ENCODE results near the gene GAS2. TPM values are rescaled to one million over a fixed set of nuclear protein-coding genes. Genes with fewer than 3 reads are reported as not detected.

The GAS2 gene
- polyA plus RNA-seq, 1 donor from 2014 or later = 8.0 TPM

DNA sequence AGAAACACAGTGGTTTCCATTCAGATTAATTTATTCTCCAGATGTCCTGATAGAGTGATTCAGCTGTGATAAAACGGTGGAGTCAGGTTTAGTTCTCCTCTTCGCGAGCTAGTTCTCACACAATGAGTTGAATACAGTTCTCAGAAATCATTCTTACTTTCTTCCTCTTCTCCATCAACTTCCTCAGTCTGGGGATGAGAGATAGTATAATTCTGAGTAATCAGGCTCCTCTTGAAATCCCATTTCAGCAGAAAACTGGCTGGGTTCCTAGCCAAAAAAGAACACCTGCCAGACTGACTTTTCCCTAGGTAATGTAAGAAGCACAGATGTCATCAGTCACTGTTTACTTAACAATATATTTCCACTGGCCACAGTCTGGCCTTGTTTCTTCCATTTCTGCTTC is 86.5 kb downstream of the GAS2 start:
- Histone ChIP-seq H3K9me2 (ENCODE audit: insufficient read depth, low read length) (no peaks in the 10 kb centered on the region), H4K20me1 (ENCODE audit: insufficient read depth) (no peaks in the 10 kb centered on the region)

DNA sequence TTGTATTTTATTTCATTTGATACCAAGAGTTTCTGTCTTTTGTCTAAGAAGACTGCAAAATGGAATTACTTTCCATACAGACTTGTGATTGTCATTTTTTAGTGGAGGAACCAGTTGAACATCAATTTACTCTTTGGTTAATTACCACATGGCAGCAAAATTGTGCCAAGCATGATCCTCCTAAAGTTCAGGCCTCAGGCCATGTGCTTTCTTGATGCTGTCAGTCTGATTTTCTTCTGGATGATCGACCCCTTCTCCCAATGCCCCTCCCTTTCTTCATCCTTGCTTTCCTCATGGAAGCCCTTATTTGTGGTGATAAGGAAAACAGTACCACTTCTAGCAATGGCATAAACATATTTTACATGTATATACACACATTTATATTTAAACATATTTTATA is 87.0 kb downstream of the GAS2 start:
- H2AFZ ChIP-seq (ENCODE audit: low read depth, low read length) = no peak overlapping the region
- H3K4me3 ChIP-seq (ENCODE audit: low read length) = no peak overlapping the region
- H3K9me2 ChIP-seq (ENCODE audit: insufficient read depth, low read length) = no peaks in the 10 kb centered on the region
- no peak overlapping the region for H3K27ac ChIP-seq (ENCODE audit: low read length)
- no peaks in the 10 kb centered on the region for H3K27me3 ChIP-seq (ENCODE audit: insufficient read depth, low read depth, low read length)
- H3K79me2 ChIP-seq (replicated peaks; ENCODE audit: insufficient read depth, low read length) = no peaks in the 10 kb centered on the region
- H4K20me1 ChIP-seq (ENCODE audit: insufficient read depth) = no peaks in the 10 kb centered on the region
- no peaks in the 10 kb centered on the region for H3F3A ChIP-seq (ENCODE audit: insufficient read depth, low read length, poor library complexity, severe bottlenecking)
- no peak overlapping the region for H3K9ac ChIP-seq (ENCODE audit: low read length)
- no peaks in the 10 kb centered on the region for H3K9me3 ChIP-seq (ENCODE audit: low read length)
- TF ChIP-seq MXI1 (conservative IDR thresholded peaks at IDR 0.05; ENCODE audit: poor library complexity, severe bottlenecking) = no peak
- TF ChIP-seq CTCF (IDR thresholded peaks at IDR 0.05; ENCODE audit: poor library complexity, severe bottlenecking) = no peak
- TF ChIP-seq RAD21 (conservative IDR thresholded peaks at IDR 0.05) = no peak
- TF ChIP-seq POLR2AphosphoS5 (IDR thresholded peaks at IDR 0.05) = no peak
- TF ChIP-seq, protein P1, sequence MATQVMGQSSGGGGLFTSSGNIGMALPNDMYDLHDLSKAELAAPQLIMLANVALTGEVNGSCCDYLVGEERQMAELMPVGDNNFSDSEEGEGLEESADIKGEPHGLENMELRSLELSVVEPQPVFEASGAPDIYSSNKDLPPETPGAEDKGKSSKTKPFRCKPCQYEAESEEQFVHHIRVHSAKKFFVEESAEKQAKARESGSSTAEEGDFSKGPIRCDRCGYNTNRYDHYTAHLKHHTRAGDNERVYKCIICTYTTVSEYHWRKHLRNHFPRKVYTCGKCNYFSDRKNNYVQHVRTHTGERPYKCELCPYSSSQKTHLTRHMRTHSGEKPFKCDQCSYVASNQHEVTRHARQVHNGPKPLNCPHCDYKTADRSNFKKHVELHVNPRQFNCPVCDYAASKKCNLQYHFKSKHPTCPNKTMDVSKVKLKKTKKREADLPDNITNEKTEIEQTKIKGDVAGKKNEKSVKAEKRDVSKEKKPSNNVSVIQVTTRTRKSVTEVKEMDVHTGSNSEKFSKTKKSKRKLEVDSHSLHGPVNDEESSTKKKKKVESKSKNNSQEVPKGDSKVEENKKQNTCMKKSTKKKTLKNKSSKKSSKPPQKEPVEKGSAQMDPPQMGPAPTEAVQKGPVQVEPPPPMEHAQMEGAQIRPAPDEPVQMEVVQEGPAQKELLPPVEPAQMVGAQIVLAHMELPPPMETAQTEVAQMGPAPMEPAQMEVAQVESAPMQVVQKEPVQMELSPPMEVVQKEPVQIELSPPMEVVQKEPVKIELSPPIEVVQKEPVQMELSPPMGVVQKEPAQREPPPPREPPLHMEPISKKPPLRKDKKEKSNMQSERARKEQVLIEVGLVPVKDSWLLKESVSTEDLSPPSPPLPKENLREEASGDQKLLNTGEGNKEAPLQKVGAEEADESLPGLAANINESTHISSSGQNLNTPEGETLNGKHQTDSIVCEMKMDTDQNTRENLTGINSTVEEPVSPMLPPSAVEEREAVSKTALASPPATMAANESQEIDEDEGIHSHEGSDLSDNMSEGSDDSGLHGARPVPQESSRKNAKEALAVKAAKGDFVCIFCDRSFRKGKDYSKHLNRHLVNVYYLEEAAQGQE (IDR thresholded peaks at IDR 0.05; ENCODE audit: borderline replicate concordance) = no peak
- TF ChIP-seq EP300 (conservative IDR thresholded peaks at IDR 0.05; ENCODE audit: poor library complexity, severe bottlenecking) = no peak
- TF ChIP-seq TAF1 (IDR thresholded peaks at IDR 0.05; ENCODE audit: low read depth) = no peak
- no peak for TF ChIP-seq EZH2 (IDR thresholded peaks at IDR 0.05; ENCODE audit: borderline replicate concordance, insufficient read depth, low read length, poor library complexity, severe bottlenecking)
- no peak for TF ChIP-seq SMC3 (conservative IDR thresholded peaks at IDR 0.05; ENCODE audit: poor library complexity)
- no peak overlapping the region for H3K4me2 ChIP-seq (ENCODE audit: low read length)
- H3K36me3 ChIP-seq (ENCODE audit: insufficient read depth, low read length) = no peaks in the 10 kb centered on the region

More for the DNA sequence above, 86.5 kb downstream of the GAS2 start:
- no peak overlapping the region for H2AFZ ChIP-seq (ENCODE audit: low read depth, low read length)
- H3F3A ChIP-seq (ENCODE audit: insufficient read depth, low read length, poor library complexity, severe bottlenecking) = no peaks in the 10 kb centered on the region
- no peaks in the 10 kb centered on the region for H3K9me3 ChIP-seq (ENCODE audit: low read length)
- no peak overlapping the region for H3K27ac ChIP-seq (ENCODE audit: low read length)
- no peaks in the 10 kb centered on the region for H3K79me2 ChIP-seq (replicated peaks; ENCODE audit: insufficient read depth, low read length)
- no peak overlapping the region for H3K4me3 ChIP-seq (ENCODE audit: low read length)
- H3K9ac ChIP-seq (ENCODE audit: low read length) = no peak overlapping the region
- H3K36me3 ChIP-seq (ENCODE audit: insufficient read depth, low read length) = no peaks in the 10 kb centered on the region
- no peak overlapping the region for H3K4me2 ChIP-seq (ENCODE audit: low read length)
- H3K27me3 ChIP-seq (ENCODE audit: insufficient read depth, low read depth, low read length) = no peaks in the 10 kb centered on the region
- TF ChIP-seq EZH2 (IDR thresholded peaks at IDR 0.05; ENCODE audit: borderline replicate concordance, insufficient read depth, low read length, poor library complexity, severe bottlenecking) (no peak), MXI1 (conservative IDR thresholded peaks at IDR 0.05; ENCODE audit: poor library complexity, severe bottlenecking) (no peak), RAD21 (conservative IDR thresholded peaks at IDR 0.05) (no peak), EP300 (conservative IDR thresholded peaks at IDR 0.05; ENCODE audit: poor library complexity, severe bottlenecking) (no peak), SMC3 (conservative IDR thresholded peaks at IDR 0.05; ENCODE audit: poor library complexity) (no peak), TAF1 (IDR thresholded peaks at IDR 0.05; ENCODE audit: low read depth) (no peak), POLR2AphosphoS5 (IDR thresholded peaks at IDR 0.05) (no peak), CTCF (IDR thresholded peaks at IDR 0.05; ENCODE audit: poor library complexity, severe bottlenecking) (no peak)
- TF ChIP-seq, protein P1 (IDR thresholded peaks at IDR 0.05; ENCODE audit: borderline replicate concordance) = no peak

Data from neural cell (in vitro differentiated cells).